ENCODE measurements around the gene SHKBP1. TPM values are rescaled to one million over a fixed set of nuclear protein-coding genes. Genes with fewer than 3 reads are reported as not detected.

Gene SHKBP1
- total RNA-seq, 2 experiments from 2014 or later = 49.4 to 115 TPM

- no peak overlapping the region for H3K4me2 ChIP-seq (ENCODE audit: low read length)
- CTCF ChIA-PET (ENCODE audit: unreplicated experiment) = no interaction called here
- POLR2A ChIA-PET = no interaction called here
- no TSS peak for BruUV-seq (replicated peaks)
- H2AFZ ChIP-seq (ENCODE audit: low read length) = no peak overlapping the region
- intact Hi-C loops (cut with micrococcal nuclease; ENCODE audit: unreplicated experiment) = no loop called here
- H3K27ac ChIP-seq (ENCODE audit: low read depth, low read length, poor library complexity, severe bottlenecking) = no peak overlapping the region
- no peaks in the 10 kb centered on the region for H3K36me3 ChIP-seq (ENCODE audit: insufficient read depth, low read length)
- H3K79me2 ChIP-seq (ENCODE audit: insufficient read depth, low read depth, low read length) = no peaks in the 10 kb centered on the region
- no peak overlapping the region for H3K4me3 ChIP-seq (ENCODE audit: low read depth, low read length, poor library complexity, severe bottlenecking)
- no peaks in the 10 kb centered on the region for H3K9me2 ChIP-seq (ENCODE audit: insufficient read depth, low read length)
- H3K4me1 ChIP-seq (ENCODE audit: insufficient read depth, low read length, poor library complexity, severe bottlenecking) = no peaks in the 10 kb centered on the region
- no peaks in the 10 kb centered on the region for H3K9me3 ChIP-seq (ENCODE audit: low read length)
- H4K20me1 ChIP-seq (ENCODE audit: insufficient read depth, low read length) = no peaks in the 10 kb centered on the region
- no peak for DNase-seq (ENCODE audit: low spot score)
- no peak for TF ChIP-seq EZH2phosphoT487 (IDR thresholded peaks at IDR 0.05; ENCODE audit: borderline replicate concordance, low read depth, low read length)
- TF ChIP-seq, protein P1, sequence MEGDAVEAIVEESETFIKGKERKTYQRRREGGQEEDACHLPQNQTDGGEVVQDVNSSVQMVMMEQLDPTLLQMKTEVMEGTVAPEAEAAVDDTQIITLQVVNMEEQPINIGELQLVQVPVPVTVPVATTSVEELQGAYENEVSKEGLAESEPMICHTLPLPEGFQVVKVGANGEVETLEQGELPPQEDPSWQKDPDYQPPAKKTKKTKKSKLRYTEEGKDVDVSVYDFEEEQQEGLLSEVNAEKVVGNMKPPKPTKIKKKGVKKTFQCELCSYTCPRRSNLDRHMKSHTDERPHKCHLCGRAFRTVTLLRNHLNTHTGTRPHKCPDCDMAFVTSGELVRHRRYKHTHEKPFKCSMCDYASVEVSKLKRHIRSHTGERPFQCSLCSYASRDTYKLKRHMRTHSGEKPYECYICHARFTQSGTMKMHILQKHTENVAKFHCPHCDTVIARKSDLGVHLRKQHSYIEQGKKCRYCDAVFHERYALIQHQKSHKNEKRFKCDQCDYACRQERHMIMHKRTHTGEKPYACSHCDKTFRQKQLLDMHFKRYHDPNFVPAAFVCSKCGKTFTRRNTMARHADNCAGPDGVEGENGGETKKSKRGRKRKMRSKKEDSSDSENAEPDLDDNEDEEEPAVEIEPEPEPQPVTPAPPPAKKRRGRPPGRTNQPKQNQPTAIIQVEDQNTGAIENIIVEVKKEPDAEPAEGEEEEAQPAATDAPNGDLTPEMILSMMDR (conservative IDR thresholded peaks at IDR 0.05; ENCODE audit: low read length) = no peak
These were observed 23.8 kb upstream of the SHKBP1 start for GRCh38 chr19:40552848-40553247.

- H3K9me2 ChIP-seq (ENCODE audit: insufficient read depth, low read length) = no peaks in the 10 kb centered on the region
- TF ChIP-seq, protein P1 (conservative IDR thresholded peaks at IDR 0.05; ENCODE audit: low read length) = no peak
- TF ChIP-seq EZH2phosphoT487 (IDR thresholded peaks at IDR 0.05; ENCODE audit: borderline replicate concordance, low read depth, low read length) = no peak
- CTCF ChIA-PET (ENCODE audit: unreplicated experiment) = no interaction called here
- no peak overlapping the region for H3K27ac ChIP-seq (ENCODE audit: low read depth, low read length, poor library complexity, severe bottlenecking)
- DNase-seq (ENCODE audit: low spot score) = no peak
- H3K4me3 ChIP-seq (ENCODE audit: low read depth, low read length, poor library complexity, severe bottlenecking) = no peak overlapping the region
- no peaks in the 10 kb centered on the region for H4K20me1 ChIP-seq (ENCODE audit: insufficient read depth, low read length)
- POLR2A ChIA-PET = no interaction called here
- no peaks in the 10 kb centered on the region for H3K79me2 ChIP-seq (ENCODE audit: insufficient read depth, low read depth, low read length)
- H3K4me1 ChIP-seq (ENCODE audit: insufficient read depth, low read length, poor library complexity, severe bottlenecking) = no peaks in the 10 kb centered on the region
- no peak overlapping the region for H3K4me2 ChIP-seq (ENCODE audit: low read length)
- intact Hi-C loops (cut with micrococcal nuclease; ENCODE audit: unreplicated experiment) = no loop called here
- H3K9me3 ChIP-seq (ENCODE audit: low read length) = no peaks in the 10 kb centered on the region
- no peaks in the 10 kb centered on the region for H3K36me3 ChIP-seq (ENCODE audit: insufficient read depth, low read length)
- no TSS peak for BruUV-seq (replicated peaks)
- H2AFZ ChIP-seq (ENCODE audit: low read length) = no peak overlapping the region
These were observed 22.5 kb upstream of the SHKBP1 start for GRCh38 chr19:40553885-40554857.
